ENCODE measurements around the gene CPLX1. TPM values are rescaled to one million over a fixed set of nuclear protein-coding genes. Genes with fewer than 3 reads are reported as not detected.

CPLX1 gene
- total RNA-seq, 2 donors from 2014 or later = 1.0 to 1.9 TPM

DNA sequence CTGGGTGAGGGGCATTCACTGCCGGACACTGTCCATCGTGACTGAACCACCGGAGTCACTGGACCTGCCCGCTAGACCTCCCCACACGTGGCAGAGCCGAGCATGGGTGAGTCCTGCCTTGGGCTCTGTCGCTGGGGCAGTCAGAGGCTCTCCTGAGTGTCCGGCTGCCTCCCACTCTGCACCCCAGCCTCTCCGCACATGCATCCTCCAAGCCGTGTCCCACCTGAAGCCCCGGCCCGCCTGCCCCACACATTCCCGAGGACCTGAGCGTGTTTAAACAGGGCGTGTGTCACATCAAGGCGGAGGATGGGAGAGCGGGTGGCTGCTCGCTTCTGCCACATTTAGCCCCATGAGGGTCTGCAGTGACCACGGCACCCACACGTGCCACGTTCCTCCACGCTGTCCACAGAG is 4.7 kb downstream of the CPLX1 start:
- peaks cover 83% of the 10 kb centered on the region for H3K27me3 ChIP-seq (ENCODE audit: control insufficient read depth, insufficient read depth, low read length, poor library complexity, severe bottlenecking)
- H3K4me1 ChIP-seq (ENCODE audit: control insufficient read depth, insufficient read depth, low read length) = peaks cover 2% of the 10 kb centered on the region
- H3K4me1 Mint-ChIP-seq = no peaks in the 10 kb centered on the region
- H3K9me3 Mint-ChIP-seq = no peaks in the 10 kb centered on the region
- peaks cover 81% of the 10 kb centered on the region for H3K27me3 Mint-ChIP-seq (ENCODE audit: insufficient read depth)
- 85 to 86% methylated on average over 20 to 22 of the region's 22 CpGs for WGBS, 2 experiments (ENCODE audit: insufficient coverage in 1 of 2, insufficient read length in 1 of 2)
- DNase-seq = peak; percentile 35
- H3K9ac ChIP-seq (ENCODE audit: extremely low read depth, low read length, poor library complexity, severe bottlenecking) = no peak overlapping the region
- no peak overlapping the region for H3K27ac ChIP-seq (ENCODE audit: low read depth, low read length)
- TF ChIP-seq, protein P1, sequence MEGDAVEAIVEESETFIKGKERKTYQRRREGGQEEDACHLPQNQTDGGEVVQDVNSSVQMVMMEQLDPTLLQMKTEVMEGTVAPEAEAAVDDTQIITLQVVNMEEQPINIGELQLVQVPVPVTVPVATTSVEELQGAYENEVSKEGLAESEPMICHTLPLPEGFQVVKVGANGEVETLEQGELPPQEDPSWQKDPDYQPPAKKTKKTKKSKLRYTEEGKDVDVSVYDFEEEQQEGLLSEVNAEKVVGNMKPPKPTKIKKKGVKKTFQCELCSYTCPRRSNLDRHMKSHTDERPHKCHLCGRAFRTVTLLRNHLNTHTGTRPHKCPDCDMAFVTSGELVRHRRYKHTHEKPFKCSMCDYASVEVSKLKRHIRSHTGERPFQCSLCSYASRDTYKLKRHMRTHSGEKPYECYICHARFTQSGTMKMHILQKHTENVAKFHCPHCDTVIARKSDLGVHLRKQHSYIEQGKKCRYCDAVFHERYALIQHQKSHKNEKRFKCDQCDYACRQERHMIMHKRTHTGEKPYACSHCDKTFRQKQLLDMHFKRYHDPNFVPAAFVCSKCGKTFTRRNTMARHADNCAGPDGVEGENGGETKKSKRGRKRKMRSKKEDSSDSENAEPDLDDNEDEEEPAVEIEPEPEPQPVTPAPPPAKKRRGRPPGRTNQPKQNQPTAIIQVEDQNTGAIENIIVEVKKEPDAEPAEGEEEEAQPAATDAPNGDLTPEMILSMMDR (conservative IDR thresholded peaks at IDR 0.05) = no peak
- no peaks in the 10 kb centered on the region for H3K9me3 ChIP-seq (ENCODE audit: control insufficient read depth, low read length)
- no peaks in the 10 kb centered on the region for H3K36me3 Mint-ChIP-seq (ENCODE audit: low read depth)
- no peak overlapping the region for H3K27ac Mint-ChIP-seq
- no peak overlapping the region for H3K4me3 ChIP-seq (ENCODE audit: low read length)
- H3K4me3 Mint-ChIP-seq = no peak overlapping the region
- no peaks in the 10 kb centered on the region for H3K36me3 ChIP-seq (ENCODE audit: control insufficient read depth, insufficient read depth, low read length)

DNA sequence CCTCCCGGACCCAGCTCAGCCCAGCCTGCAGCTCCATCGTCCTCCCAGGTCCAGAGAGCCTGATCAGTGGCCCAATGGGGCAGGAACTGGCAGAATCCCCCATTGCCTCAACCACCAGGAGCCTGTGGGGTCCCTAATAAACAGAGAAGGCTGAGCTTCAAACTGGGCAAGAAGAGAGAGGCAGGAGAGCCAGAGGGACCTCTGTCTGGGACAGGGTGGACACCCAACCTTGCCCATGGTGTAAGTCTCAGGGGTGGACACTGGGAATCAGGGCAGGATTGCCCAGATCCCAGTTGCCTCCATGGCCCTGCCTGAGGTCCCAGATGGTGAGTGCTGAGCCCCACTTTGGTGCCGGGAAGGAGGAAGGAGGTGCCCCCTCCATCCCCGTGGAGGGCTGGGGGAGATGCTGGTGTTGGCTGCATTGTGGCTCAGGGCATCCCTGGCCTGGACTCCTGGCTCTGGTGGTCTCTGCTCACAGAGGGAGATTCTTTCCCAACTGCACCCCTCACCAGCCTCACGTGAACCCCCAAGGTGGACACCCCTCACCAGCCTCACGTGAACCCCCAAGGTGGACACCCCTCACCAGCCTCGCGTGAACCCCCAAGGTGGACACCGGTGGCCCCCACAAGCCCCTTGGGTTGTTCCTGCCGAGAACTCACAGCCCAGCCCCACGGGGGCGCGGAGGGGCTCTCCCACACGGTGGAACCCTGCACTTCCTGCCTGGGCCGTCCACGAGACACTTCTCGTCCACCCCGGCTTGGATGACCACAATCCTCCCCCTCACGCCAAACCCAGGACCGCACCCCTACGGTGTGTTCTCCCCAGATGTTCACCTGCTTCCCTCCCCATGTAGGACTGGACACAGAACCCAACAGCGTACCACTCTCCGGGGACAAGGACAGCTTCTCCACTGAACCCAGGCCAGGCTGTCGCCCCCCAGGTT is 5.4 kb downstream of the CPLX1 start:
- peaks cover 85% of the 10 kb centered on the region for H3K27me3 Mint-ChIP-seq (ENCODE audit: insufficient read depth)
- H3K27me3 ChIP-seq (ENCODE audit: control insufficient read depth, insufficient read depth, low read length, poor library complexity, severe bottlenecking) = peaks cover 88% of the 10 kb centered on the region

GRCh38 chr4:819401-820229 is 6.3 kb downstream of the CPLX1 start:
- H3K27ac ChIP-seq (ENCODE audit: low read depth, low read length) = no peak overlapping the region
- DNase-seq = peak; percentile 21
- H3K27me3 Mint-ChIP-seq (ENCODE audit: insufficient read depth) = peaks cover 83% of the 10 kb centered on the region
- H3K9me3 Mint-ChIP-seq = no peaks in the 10 kb centered on the region
- no peaks in the 10 kb centered on the region for H3K9me3 ChIP-seq (ENCODE audit: control insufficient read depth, low read length)
- WGBS, 2 experiments (ENCODE audit: insufficient coverage in 1 of 2, insufficient read length in 1 of 2) = 82 to 85% methylated on average over 12 to 20 of the region's 20 CpGs
- H3K4me1 ChIP-seq (ENCODE audit: control insufficient read depth, insufficient read depth, low read length) = no peaks in the 10 kb centered on the region
- H3K4me3 Mint-ChIP-seq = no peak overlapping the region
- H3K36me3 Mint-ChIP-seq (ENCODE audit: low read depth) = no peaks in the 10 kb centered on the region
- no peaks in the 10 kb centered on the region for H3K4me1 Mint-ChIP-seq
- TF ChIP-seq, protein P1 (conservative IDR thresholded peaks at IDR 0.05) = no peak
- H3K27ac Mint-ChIP-seq = no peak overlapping the region
- no peak overlapping the region for H3K4me3 ChIP-seq (ENCODE audit: low read length)
- no peak overlapping the region for H3K9ac ChIP-seq (ENCODE audit: extremely low read depth, low read length, poor library complexity, severe bottlenecking)
- peaks cover 87% of the 10 kb centered on the region for H3K27me3 ChIP-seq (ENCODE audit: control insufficient read depth, insufficient read depth, low read length, poor library complexity, severe bottlenecking)
- no peaks in the 10 kb centered on the region for H3K36me3 ChIP-seq (ENCODE audit: control insufficient read depth, insufficient read depth, low read length)

More for the DNA sequence above, 5.4 kb downstream of the CPLX1 start:
- Mint-ChIP-seq H3K36me3 (ENCODE audit: low read depth) (no peaks in the 10 kb centered on the region), H3K4me1 (no peaks in the 10 kb centered on the region), H3K27ac (no peak overlapping the region), H3K9me3 (no peaks in the 10 kb centered on the region), H3K4me3 (no peak overlapping the region)
- Histone ChIP-seq H3K9me3 (ENCODE audit: control insufficient read depth, low read length) (no peaks in the 10 kb centered on the region), H3K4me1 (ENCODE audit: control insufficient read depth, insufficient read depth, low read length) (peaks cover 2% of the 10 kb centered on the region), H3K36me3 (ENCODE audit: control insufficient read depth, insufficient read depth, low read length) (no peaks in the 10 kb centered on the region), H3K4me3 (ENCODE audit: low read length) (no peak overlapping the region), H3K27ac (ENCODE audit: low read depth, low read length) (no peak overlapping the region), H3K9ac (ENCODE audit: extremely low read depth, low read length, poor library complexity, severe bottlenecking) (no peak overlapping the region)
- DNase-seq = peak; percentile 30
- 76 to 87% methylated on average over 12 to 24 of the region's 24 CpGs for WGBS, 2 experiments (ENCODE audit: insufficient coverage in 1 of 2, insufficient read length in 1 of 2)
- TF ChIP-seq, protein P1 (conservative IDR thresholded peaks at IDR 0.05) = no peak
